OCI-LY1 (cell line): ENCODE measurements around the gene DICER1.

Experiments
- EZH2 ChIP-seq: fragments of 200-600 bp; sonication (generic), shearing (Covaris generic); IDR thresholded peaks from 2 replicates; pipeline ENCODE4 v1.8.0; 2017; ENCODE audit warnings: borderline replicate concordance, mixed run types, mild to moderate bottlenecking, antibody characterized with exemption, low read length, moderate library complexity, mixed read lengths
- TF ChIP-seq, protein P1 (sequence below): fragments of 200-600 bp; sonication (generic), shearing (Covaris generic); IDR thresholded peaks from 2 replicates; pipeline ENCODE4 v1.5.1; 2017; ENCODE audit warnings: mild to moderate bottlenecking, antibody characterized with exemption, low read length, moderate library complexity, mixed read lengths

DNA sequence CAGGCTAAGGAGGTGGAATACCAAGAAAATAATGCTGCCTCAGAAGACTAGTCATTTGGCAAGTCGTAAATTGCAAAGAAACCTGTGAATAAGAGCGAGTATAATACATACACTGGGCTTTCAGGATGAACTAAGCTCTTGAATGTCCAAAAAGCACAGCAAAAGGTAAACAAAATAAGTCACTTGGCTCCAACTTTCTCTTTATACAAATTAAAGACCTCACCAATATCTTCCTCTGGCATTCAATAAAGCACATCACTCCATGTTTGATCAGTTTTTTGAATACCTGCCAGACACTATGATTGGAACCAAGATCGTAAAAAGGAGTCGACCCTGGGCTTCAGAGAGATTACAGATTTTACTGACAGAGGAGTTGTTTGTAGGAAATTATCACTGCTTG is 3.5 kb downstream of the DICER1 start:
- TF ChIP-seq, protein P1, sequence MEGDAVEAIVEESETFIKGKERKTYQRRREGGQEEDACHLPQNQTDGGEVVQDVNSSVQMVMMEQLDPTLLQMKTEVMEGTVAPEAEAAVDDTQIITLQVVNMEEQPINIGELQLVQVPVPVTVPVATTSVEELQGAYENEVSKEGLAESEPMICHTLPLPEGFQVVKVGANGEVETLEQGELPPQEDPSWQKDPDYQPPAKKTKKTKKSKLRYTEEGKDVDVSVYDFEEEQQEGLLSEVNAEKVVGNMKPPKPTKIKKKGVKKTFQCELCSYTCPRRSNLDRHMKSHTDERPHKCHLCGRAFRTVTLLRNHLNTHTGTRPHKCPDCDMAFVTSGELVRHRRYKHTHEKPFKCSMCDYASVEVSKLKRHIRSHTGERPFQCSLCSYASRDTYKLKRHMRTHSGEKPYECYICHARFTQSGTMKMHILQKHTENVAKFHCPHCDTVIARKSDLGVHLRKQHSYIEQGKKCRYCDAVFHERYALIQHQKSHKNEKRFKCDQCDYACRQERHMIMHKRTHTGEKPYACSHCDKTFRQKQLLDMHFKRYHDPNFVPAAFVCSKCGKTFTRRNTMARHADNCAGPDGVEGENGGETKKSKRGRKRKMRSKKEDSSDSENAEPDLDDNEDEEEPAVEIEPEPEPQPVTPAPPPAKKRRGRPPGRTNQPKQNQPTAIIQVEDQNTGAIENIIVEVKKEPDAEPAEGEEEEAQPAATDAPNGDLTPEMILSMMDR = no peak
- TF ChIP-seq EZH2 = no peak
